Fibroblast of villous mesenchyme (primary cell): ENCODE data around the gene NOL12. TPM values are rescaled to one million over a fixed set of nuclear protein-coding genes. Genes with fewer than 3 reads are reported as not detected.
A peak's percentile ranks its signal among the peaks of the same experiment; 100 is the strongest.

ENCODE experiments used
- DNase-seq: peaks from one replicate; pipeline ENCODE4 v3.0.0-alpha.2; 2010; ENCODE audit warnings: low read depth
- H3K4me3 ChIP-seq: 2 replicates; pipeline ENCODE4 v1.5.1; 2011; ENCODE audit warnings: low read depth, mild to moderate bottlenecking, low read length
- CTCF ChIP-seq: IDR thresholded peaks from 2 replicates; pipeline ENCODE4 v1.5.1; 2012; ENCODE audit warnings: low read depth, mild to moderate bottlenecking, low read length; ENCODE audit not compliant: insufficient read depth
- total RNA-seq: library from RNA; depleted of rRNA; stranded (reverse); fragments of >200 nt; gene quantifications from 2 replicates; pipeline ENCODE4 v1.2.3, GENCODE V29; 2012

Gene NOL12
- total RNA-seq, 1 donor, result 7.3 TPM

DNA sequence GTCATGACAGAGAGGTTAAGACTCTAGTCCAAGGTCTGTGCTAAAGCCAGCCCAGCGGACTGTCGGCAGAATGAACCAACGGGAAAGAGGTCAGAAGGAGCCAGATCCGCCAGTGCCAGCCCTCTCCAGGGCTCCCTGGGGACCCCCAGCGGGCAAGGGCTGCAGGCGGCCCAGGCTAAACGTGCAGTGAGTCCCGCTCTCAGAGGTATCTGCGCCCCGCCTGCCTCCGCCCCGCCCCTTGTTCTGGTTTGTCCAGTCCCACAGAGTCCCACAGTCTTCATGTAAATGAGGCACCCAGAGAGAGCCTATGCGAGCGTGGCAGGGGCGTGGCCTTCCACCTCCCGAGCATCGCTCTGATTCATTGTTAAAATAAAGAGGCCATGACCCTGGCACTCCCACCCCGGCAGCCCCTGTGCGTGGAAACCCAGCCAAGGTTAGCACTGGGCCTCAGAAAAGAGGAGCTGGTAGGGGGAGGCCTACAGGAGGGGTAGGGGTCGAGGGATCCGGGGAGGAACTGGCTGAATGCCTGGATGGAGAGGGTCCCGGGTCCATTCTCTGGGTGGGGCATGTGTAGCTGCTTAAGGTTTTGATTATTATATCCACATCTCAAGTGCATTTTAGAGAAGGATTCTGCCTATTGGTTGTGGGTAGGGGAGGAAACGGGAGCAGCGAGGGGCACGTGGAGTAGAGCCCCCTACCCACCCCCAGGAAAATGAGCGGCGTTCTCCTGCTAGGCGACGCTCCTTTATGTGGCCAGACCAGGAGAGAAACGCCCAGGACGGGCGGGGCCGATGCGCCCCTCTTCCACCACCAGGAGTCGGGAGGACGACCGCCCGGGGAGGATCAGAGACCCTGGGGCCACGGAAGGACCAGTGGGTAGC, 10.8 kb downstream of the NOL12 start, which contains the start of gene TRIOBP:
TSS of gene TRIOBP (plus strand) at position 392 of the 881 bp plus-strand sequence. CDS start 4,318 bp downstream, outside the sequence.
- TF ChIP-seq CTCF, result peak; percentile 68
- peak; percentile 93 for DNase-seq
- H3K4me3 ChIP-seq, result peak within 1 kb of the TSS; percentile 44

DNA sequence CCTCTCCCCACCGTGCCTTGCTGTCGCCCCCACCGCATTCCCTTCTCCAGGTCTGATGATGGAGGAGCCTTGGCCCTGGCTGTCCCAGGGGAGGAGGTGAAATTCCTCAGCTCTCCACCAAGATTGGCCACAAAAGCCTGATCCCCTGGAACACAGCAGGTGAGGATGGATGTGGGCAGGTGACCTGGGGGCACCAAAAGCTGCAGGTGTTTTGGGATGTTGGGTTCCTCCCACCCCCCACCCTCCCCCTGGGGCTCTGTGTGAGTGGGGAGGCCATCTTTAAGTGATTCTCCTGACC, 11.3 kb downstream of the NOL12 start:
- no peak for DNase-seq
- no peak overlapping the region for H3K4me3 ChIP-seq
- TF ChIP-seq CTCF, result peak; percentile 1

DNA sequence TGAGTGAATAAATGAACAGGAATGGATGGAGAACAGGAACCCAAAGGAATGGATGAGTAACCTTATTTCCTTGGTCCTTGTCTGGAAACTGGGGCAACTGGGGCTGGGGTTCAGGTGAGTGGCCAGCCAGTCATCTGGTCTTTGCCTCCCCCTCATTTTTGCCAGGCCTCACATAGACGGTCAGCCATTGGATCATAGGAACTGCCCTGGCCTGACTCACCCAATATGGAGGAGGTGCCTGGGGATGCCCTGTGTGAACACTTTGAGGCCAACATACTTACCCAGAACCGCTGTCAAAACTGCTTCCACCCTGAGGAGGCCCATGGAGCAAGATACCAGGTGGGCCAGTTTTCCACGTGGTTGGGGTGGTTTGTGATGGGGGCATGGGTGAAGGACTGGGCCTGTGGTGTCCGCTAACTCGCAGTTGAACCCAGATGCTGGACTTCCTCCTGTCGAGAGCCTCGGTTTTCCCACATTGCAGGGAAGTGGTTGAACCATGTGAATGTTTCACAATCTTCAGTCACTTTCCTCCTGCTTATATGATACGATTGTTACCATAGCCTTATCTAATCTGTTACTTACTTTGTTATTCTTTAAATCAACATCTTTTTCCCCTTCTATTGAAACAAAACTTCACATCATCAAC, 15.1 kb downstream of the NOL12 start:
- no peak overlapping the region for H3K4me3 ChIP-seq
- peak; percentile 27 for DNase-seq
- no peak for TF ChIP-seq CTCF

DNA sequence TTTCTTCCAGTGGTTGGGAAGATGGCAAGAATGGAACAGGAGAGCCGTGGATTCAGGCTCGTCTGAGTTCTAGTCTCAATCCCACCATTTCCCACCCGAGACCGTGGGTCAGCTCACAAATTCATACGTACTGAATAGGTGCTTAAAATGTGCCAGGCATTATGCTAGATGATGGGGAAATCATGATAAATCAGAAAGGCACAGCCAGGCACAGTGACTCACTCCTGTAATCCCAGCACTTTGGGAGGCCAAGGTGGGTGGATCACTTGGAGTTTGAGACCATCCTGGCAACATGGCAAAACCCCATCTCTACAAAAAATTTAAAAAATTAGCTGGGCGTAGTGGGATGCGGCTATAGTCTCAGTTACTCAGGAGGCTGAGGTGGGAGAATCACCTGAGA, 17.8 kb downstream of the NOL12 start:
- DNase-seq, result no peak
- no peak overlapping the region for H3K4me3 ChIP-seq
- no peak for TF ChIP-seq CTCF

GRCh38 chr22:37704645-37705044, 18.5 kb downstream of the NOL12 start:
- no peak for DNase-seq
- no peak for TF ChIP-seq CTCF
- no peak overlapping the region for H3K4me3 ChIP-seq

DNA sequence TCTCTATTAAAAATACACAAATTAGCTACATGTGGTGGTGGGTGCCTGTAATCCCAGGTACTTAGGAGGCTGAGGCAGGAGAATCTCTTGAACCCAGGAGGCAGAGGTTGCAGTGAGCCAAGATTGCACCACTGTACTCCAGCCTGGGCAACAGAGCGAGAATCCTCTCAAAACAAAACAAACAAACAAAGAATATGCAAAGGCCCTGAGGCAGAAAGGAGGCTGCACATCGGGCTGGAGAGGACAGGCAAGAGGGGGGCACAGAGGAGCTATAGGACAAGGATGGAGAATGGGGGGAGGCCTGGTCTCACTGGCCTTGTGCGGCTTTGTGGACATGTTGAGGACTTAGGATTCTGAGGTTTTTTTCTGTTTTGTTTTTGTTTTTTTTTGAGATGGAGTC, 19.1 kb downstream of the NOL12 start:
- H3K4me3 ChIP-seq, result no peak overlapping the region
- DNase-seq, result no peak
- TF ChIP-seq CTCF, result no peak
